HG02623 (cell line): Measurements from ENCODE around the gene ZNF835.

Source experiments
- ATAC-seq: cut with Tn5 transposase; IDR thresholded peaks from one replicate; pipeline ENCODE4 v1.9.1; 2021; ENCODE audit warnings: moderate library complexity; ENCODE audit not compliant: unreplicated experiment

ZNF835 gene

GRCh38 chr19:56663931-56664500 lies 7.5 kb downstream of the ZNF835 start:
- no peak for ATAC-seq

GRCh38 chr19:56661248-56661647 lies 10.3 kb downstream of the ZNF835 start:
- no peak for ATAC-seq

- ATAC-seq: no peak
These were observed 11.0 kb downstream of the ZNF835 start for GRCh38 chr19:56660381-56661107.

- ATAC-seq: no peak
These were observed 17.4 kb downstream of the ZNF835 start for GRCh38 chr19:56654151-56654550.

- no peak for ATAC-seq
These were observed 28.0 kb downstream of the ZNF835 start for GRCh38 chr19:56643460-56643955.

GRCh38 chr19:56642711-56643459 lies 28.7 kb downstream of the ZNF835 start, which contains the start of gene SMIM17:
TSS of gene SMIM17 (plus strand) at chr19:56643159. CDS start at chr19:56645668, 2,509 bp downstream.
- ATAC-seq: no peak

- ATAC-seq: no peak
These were observed 32.3 kb downstream of the ZNF835 start for GRCh38 chr19:56639217-56639616.

GRCh38 chr19:56637976-56638555 lies 33.5 kb downstream of the ZNF835 start:
- no peak for ATAC-seq

- no peak for ATAC-seq
These were observed 38.5 kb downstream of the ZNF835 start for GRCh38 chr19:56633021-56633420.

GRCh38 chr19:56625708-56626107 lies 45.8 kb downstream of the ZNF835 start:
- no peak for ATAC-seq

- no peak for ATAC-seq
These were observed 48.6 kb downstream of the ZNF835 start for GRCh38 chr19:56623006-56623405.

GRCh38 chr19:56622374-56622773 lies 49.2 kb downstream of the ZNF835 start:
- ATAC-seq: no peak

- ATAC-seq: no peak
These were observed 52.4 kb downstream of the ZNF835 start for GRCh38 chr19:56619121-56619520.

- no peak for ATAC-seq
These were observed 54.0 kb downstream of the ZNF835 start for GRCh38 chr19:56617531-56617930.

- no peak for ATAC-seq
These were observed 57.9 kb downstream of the ZNF835 start for GRCh38 chr19:56613639-56614038.

- ATAC-seq: no peak
These were observed 58.8 kb downstream of the ZNF835 start for GRCh38 chr19:56612737-56613136.
